MM.1S (cell line): ENCODE data around the gene SNX25.

ENCODE experiments used
- CTCF ChIP-seq: fragments of 300-600 bp; sonication (generic); IDR thresholded peaks from 2 replicates; pipeline ENCODE4 v1.5.1; 2016; ENCODE audit warnings: antibody characterized with exemption, low read length, mixed read lengths
- EZH2 ChIP-seq: fragments of 300-600 bp; sonication (generic); optimal IDR thresholded peaks from 2 replicates; pipeline ENCODE3; 2017; ENCODE audit warnings: low read depth, mild to moderate bottlenecking, antibody characterized with exemption, low read length, mixed read lengths

- TF ChIP-seq CTCF (no peak), EZH2 (no peak)
Observed at GRCh38 chr4:185283723-185284122, 74.3 kb downstream of the SNX25 start.
